K562 (cell line): ENCODE results near the gene PTPRC. TPM values are rescaled to one million over a fixed set of nuclear protein-coding genes. Genes with fewer than 3 reads are reported as not detected.

Experiments used
- ARID1B ChIP-seq: fragments of 450-650 bp; IDR thresholded peaks from 2 replicates; pipeline ENCODE4 v1.6.1; 2016; ENCODE audit warnings: antibody characterized with exemption, mild to moderate bottlenecking, inconsistent platforms
- ARID2 ChIP-seq: fragments of 450-650 bp; IDR thresholded peaks from 2 replicates; pipeline ENCODE4 v1.6.1; 2017; ENCODE audit warnings: antibody characterized with exemption, mild to moderate bottlenecking
- CBFA2T2 ChIP-seq: fragments of 450-650 bp; conservative IDR thresholded peaks from 2 replicates; pipeline ENCODE4 v1.6.1; 2017; ENCODE audit warnings: mild to moderate bottlenecking
- CREM ChIP-seq: IDR thresholded peaks from 2 replicates; pipeline ENCODE4 v1.6.1; 2014; ENCODE audit warnings: antibody characterized with exemption, low read depth
- FOSL1 ChIP-seq: fragments of 200-800 bp; sonication (Bioruptor generic); conservative IDR thresholded peaks from 2 replicates; pipeline ENCODE4 v1.6.1; 2016; ENCODE audit warnings: missing genetic modification characterization, missing compliant biosample characterization
- FOXP1 ChIP-seq: sonication (generic); formaldehyde crosslinking; IDR thresholded peaks from 2 replicates; pipeline ENCODE4 v1.8.0; 2022; ENCODE audit warnings: mild to moderate bottlenecking, missing genetic modification reagents
- KLF6 ChIP-seq: fragments of 250-450 bp; sonication (Bioruptor Pico); IDR thresholded peaks from 2 replicates; pipeline ENCODE4 v1.4.0; 2020; ENCODE audit warnings: mild to moderate bottlenecking, moderate library complexity, borderline replicate concordance
- MCM7 ChIP-seq, 2 experiments: fragments of 450-650 bp; IDR thresholded peaks; 2 replicates each; pipeline ENCODE4 v1.6.1; 2016 to 2018
- MEF2A ChIP-seq: IDR thresholded peaks from 2 replicates; pipeline ENCODE4 v1.6.1; 2011; ENCODE audit warnings: low read depth, mild to moderate bottlenecking, low read length, moderate library complexity; ENCODE audit not compliant: control insufficient read depth
- MTA2 ChIP-seq: fragments of 450-650 bp; IDR thresholded peaks from 2 replicates; pipeline ENCODE4 v1.6.1; 2016; ENCODE audit warnings: low read depth
- MYNN ChIP-seq, 2 experiments: sonication (generic); formaldehyde crosslinking in 1 of 2; IDR thresholded peaks; 2 replicates each; pipeline versions ENCODE4 v1.5.0 to v1.6.1; 2016 to 2020; ENCODE audit warnings: antibody characterized with exemption in 1 of 2, missing genetic modification reagents in 1 of 2
- RFX1 ChIP-seq: fragments of 450-650 bp; IDR thresholded peaks from 2 replicates; pipeline ENCODE4 v1.6.1; 2016; ENCODE audit warnings: mild to moderate bottlenecking, moderate library complexity
- SUPT5H ChIP-seq: fragments of 450-650 bp; IDR thresholded peaks from 2 replicates; pipeline ENCODE4 v1.6.1; 2016
- ZNF175 ChIP-seq: fragments of 200-800 bp; sonication (Bioruptor generic); IDR thresholded peaks from 2 replicates; pipeline ENCODE4 v1.6.1; 2016; ENCODE audit warnings: low read depth, mild to moderate bottlenecking, missing genetic modification characterization, missing compliant biosample characterization
- ZNF436 ChIP-seq: fragments of 250-450, 450-650 bp; sonication (Bioruptor Pico); formaldehyde crosslinking; IDR thresholded peaks from 2 replicates; pipeline ENCODE4 v1.7.0; 2020; ENCODE audit warnings: mild to moderate bottlenecking
- polyA plus RNA-seq, 8 experiments: library from polyadenylated mRNA; depleted of rRNA in 4 of 8; stranded (reverse) in 5 of 8; unstranded in 3 of 8; fragments of >200 nt; fragmentation: Nextera tagmentation in 2 of 8; fragmentation: Illumina TruSeq in 1 of 8; extraction: Ambion mirVana in 2 of 8; extraction: Trizol in 1 of 8; gene quantifications; 2 replicates each; pipeline versions ENCODE4 v1.2.1 to v1.2.3, GENCODE V29; 2011 to 2014; ENCODE audit warnings: inconsistent platforms in 1 of 8, missing spikeins in 1 of 8
- total RNA-seq, 7 experiments: library from RNA; depleted of rRNA in 6 of 7; stranded (reverse); fragments of >200 nt in 6 of 7; fragmentation: Illumina TruSeq in 2 of 7; extraction: Trizol in 2 of 7; gene quantifications; 2 replicates each; pipeline versions ENCODE4 v1.2.1 to v1.2.3, GENCODE V29; 2011 to 2021; ENCODE audit warnings: low replicate concordance in 1 of 7
- TF ChIP-seq, protein P1 (sequence below): sonication (generic); formaldehyde crosslinking; IDR thresholded peaks from 2 replicates; pipeline ENCODE4 v1.8.0; 2022; ENCODE audit warnings: missing genetic modification reagents, mild to moderate bottlenecking, moderate library complexity, borderline replicate concordance
- TF ChIP-seq, protein P2 (sequence below), 2 experiments: fragments of 450-650 bp; formaldehyde crosslinking in 1 of 2; IDR thresholded peaks; 2 replicates each; pipeline versions ENCODE4 v1.4.0 to v1.6.1; 2014 to 2020; ENCODE audit warnings: mild to moderate bottlenecking in 2 of 2, borderline replicate concordance in 1 of 2, low read depth in 1 of 2

Gene PTPRC
- total and polyA plus RNA-seq, 9 of the 15 experiments (the other 6 are each of a cell fraction or from before 2014, with no cell fraction given), result 7.1 to 107 (median 62.9) TPM

DNA sequence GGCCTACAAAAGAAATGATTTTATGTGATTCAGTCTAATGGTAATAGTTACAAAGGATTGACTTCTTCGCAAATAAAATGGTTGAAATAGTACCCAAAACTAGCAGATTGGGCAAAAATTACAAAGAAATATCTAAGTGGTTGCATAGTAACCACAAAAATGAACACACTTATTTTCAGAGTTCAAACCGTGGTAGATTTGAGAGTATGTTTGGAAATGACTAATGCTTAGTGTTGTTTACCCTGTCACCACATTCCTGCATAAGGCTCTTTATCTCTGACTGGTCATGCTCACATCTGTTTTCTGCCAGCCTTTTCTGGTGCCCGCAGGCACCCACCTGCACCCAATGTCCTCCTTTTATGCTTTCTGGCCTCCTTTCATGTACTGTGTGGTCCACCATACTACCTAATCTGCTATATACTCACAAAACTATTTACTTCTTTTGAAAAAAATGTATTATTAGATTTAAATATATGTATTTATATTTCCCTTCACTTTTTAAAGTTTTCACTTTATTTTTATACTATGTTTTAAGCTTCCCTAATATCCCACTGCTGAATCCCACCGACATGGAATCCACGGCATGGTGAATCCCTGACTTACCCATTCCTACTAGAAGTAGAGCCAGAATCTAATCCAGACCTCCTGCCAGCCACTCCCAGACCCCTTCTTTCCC, 30.3 kb downstream of the PTPRC start (continued):
- TF ChIP-seq, protein P1, sequence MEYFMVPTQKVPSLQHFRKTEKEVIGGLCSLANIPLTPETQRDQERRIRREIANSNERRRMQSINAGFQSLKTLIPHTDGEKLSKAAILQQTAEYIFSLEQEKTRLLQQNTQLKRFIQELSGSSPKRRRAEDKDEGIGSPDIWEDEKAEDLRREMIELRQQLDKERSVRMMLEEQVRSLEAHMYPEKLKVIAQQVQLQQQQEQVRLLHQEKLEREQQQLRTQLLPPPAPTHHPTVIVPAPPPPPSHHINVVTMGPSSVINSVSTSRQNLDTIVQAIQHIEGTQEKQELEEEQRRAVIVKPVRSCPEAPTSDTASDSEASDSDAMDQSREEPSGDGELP, result no peak
- TF ChIP-seq CREM (peak; percentile 42; the same call in 1 of the 2 replicates), MEF2A (peak; percentile 60; the same call in 1 of the 2 replicates), ZNF436 (no peak), RFX1 (peak; percentile 30), ZNF175 (peak; percentile 55; the same call in 1 of the 2 replicates), FOSL1 (tag) (peak; percentile 98), MYNN (IDR thresholded peaks at IDR 0.05) (peak; percentile 73), MYNN (CRISPR knock-in tag; IDR thresholded peaks at IDR 0.05) (no peak), MCM7 (IDR thresholded peaks at IDR 0.05) (no peak), CBFA2T2 (peak; percentile 78), FOXP1 (CRISPR knock-in tag) (0 out of 2 replicates have a peak, but pooled peaks have one; percentile 24), ARID1B (peak; percentile 89), KLF6 (CRISPR knock-in tag) (no peak), ARID2 (no peak), MTA2 (peak; percentile 73), SUPT5H (no peak)
- TF ChIP-seq, protein P2, sequence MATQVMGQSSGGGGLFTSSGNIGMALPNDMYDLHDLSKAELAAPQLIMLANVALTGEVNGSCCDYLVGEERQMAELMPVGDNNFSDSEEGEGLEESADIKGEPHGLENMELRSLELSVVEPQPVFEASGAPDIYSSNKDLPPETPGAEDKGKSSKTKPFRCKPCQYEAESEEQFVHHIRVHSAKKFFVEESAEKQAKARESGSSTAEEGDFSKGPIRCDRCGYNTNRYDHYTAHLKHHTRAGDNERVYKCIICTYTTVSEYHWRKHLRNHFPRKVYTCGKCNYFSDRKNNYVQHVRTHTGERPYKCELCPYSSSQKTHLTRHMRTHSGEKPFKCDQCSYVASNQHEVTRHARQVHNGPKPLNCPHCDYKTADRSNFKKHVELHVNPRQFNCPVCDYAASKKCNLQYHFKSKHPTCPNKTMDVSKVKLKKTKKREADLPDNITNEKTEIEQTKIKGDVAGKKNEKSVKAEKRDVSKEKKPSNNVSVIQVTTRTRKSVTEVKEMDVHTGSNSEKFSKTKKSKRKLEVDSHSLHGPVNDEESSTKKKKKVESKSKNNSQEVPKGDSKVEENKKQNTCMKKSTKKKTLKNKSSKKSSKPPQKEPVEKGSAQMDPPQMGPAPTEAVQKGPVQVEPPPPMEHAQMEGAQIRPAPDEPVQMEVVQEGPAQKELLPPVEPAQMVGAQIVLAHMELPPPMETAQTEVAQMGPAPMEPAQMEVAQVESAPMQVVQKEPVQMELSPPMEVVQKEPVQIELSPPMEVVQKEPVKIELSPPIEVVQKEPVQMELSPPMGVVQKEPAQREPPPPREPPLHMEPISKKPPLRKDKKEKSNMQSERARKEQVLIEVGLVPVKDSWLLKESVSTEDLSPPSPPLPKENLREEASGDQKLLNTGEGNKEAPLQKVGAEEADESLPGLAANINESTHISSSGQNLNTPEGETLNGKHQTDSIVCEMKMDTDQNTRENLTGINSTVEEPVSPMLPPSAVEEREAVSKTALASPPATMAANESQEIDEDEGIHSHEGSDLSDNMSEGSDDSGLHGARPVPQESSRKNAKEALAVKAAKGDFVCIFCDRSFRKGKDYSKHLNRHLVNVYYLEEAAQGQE (IDR thresholded peaks at IDR 0.05; ENCODE audit: borderline replicate concordance), result no peak
- TF ChIP-seq, protein P2 (CRISPR knock-in tag; IDR thresholded peaks at IDR 0.05; ENCODE audit: low read depth), result no peak
